Heart left ventricle (tissue), 16 donors: ENCODE data around the gene NHSL2. TPM values are rescaled to one million over a fixed set of nuclear protein-coding genes. Genes with fewer than 3 reads are reported as not detected.
A peak's percentile ranks its signal among the peaks of the same experiment; 100 is the strongest.

ENCODE experiments used
- ATAC-seq, 4 donors: fragments of 200-7000 bp; cut with Tn5 transposase; one replicate each; pipeline ENCODE4 v1.9.1; 2020 to 2022; ENCODE audit warnings: moderate library complexity in 4 of 4, mild to moderate bottlenecking in 3 of 4, moderate number of reproducible peaks in 1 of 4
- DNase-seq, 5 donors: peaks; one replicate each; pipeline ENCODE4 v3.0.0-alpha.2; 2020
- H3K27ac ChIP-seq, 12 donors: fragments of 200-600 bp; sonication (generic) in 4 of 12; one replicate each; pipeline versions ENCODE4 v1.5.0 to v1.8.0; 2016 to 2022; ENCODE audit warnings: mild to moderate bottlenecking in 2 of 12
- H3K27me3 ChIP-seq, 9 donors: fragments of 200-600 bp; sonication (generic) in 2 of 9; one replicate each; pipeline versions ENCODE4 v1.5.1 to v1.8.0; 2016 to 2022; ENCODE audit warnings: mild to moderate bottlenecking in 3 of 9
- H3K36me3 ChIP-seq, 9 donors: fragments of 200-600 bp; sonication (generic) in 2 of 9; one replicate each; pipeline versions ENCODE4 v1.5.0 to v1.8.0; 2018 to 2022; ENCODE audit warnings: mild to moderate bottlenecking in 2 of 9
- H3K4me1 ChIP-seq, 12 donors: fragments of 200-600 bp; sonication (generic) in 4 of 12; one replicate each; pipeline versions ENCODE4 v1.5.0 to v1.8.0; 2016 to 2022; ENCODE audit warnings: mild to moderate bottlenecking in 3 of 12
- H3K4me3 ChIP-seq, 12 donors: fragments of 200-600 bp; sonication (generic) in 4 of 12; one replicate each; pipeline versions ENCODE4 v1.5.0 to v1.8.0; 2017 to 2022; ENCODE audit warnings: mild to moderate bottlenecking in 9 of 12, moderate library complexity in 4 of 12
- H3K9me3 ChIP-seq, 12 donors: fragments of 200-600 bp; sonication (generic) in 4 of 12; one replicate each; pipeline versions ENCODE4 v1.5.0 to v1.8.0; 2016 to 2022; ENCODE audit warnings: mild to moderate bottlenecking in 1 of 12
- CTCF ChIP-seq, 12 donors: fragments of 200-600 bp; sonication (generic) in 4 of 12; IDR thresholded peaks; one replicate each; pipeline versions ENCODE4 v1.5.0 to v1.8.0; 2018 to 2022; ENCODE audit warnings: antibody characterized with exemption in 12 of 12, mild to moderate bottlenecking in 5 of 12
- POLR2A ChIP-seq, 2 donors: fragments of 450-650 bp; IDR thresholded peaks; one replicate each; pipeline ENCODE4 v1.6.1; 2017; ENCODE audit warnings: antibody characterized with exemption in 2 of 2, mild to moderate bottlenecking in 2 of 2, moderate library complexity in 2 of 2
- WGBS, 4 donors: extraction: QIAGEN DNeasy Blood & Tissue Kit in 2 of 4; methylation state at CpG; one replicate each; pipeline versions ENCODE4 v1.1.5 to v1.1.7; 2013 to 2018; 5-methylcytosine and 5-hydroxymethylcytosine counted together
- intact Hi-C, 10 donors: fragments of 100-400 bp; cut with DNase I; formaldehyde crosslinking; loops; one replicate each; pipeline versions ENCODE4 v1.11.1 to v1.14.2; 2022
- polyA plus RNA-seq, 2 donors: library from polyadenylated mRNA; stranded (reverse); fragments of 200-250 nt; gene quantifications; one replicate each; pipeline ENCODE4 v1.2.3, GENCODE V29; 2013
- total RNA-seq, 9 donors: library from RNA; depleted of rRNA in 2 of 9; stranded (reverse); fragments of >200 nt in 2 of 9; fragmentation: NEBNext Ultra II Directional in 3 of 9; extraction: Animal tissue kit (Norgen Biotek cat#: 25700) in 3 of 9; gene quantifications; one replicate each; pipeline versions ENCODE4 v1.1.0 to v1.2.4, GENCODE V29; 2016 to 2023
- donor health status: ischemic (EF 13 %, LVEDD 7.1; RV severe dilation, severe dysfunction).
- donor health status: healthy with polysubstance abuse.
- donor health status: DM: no; HTN: yes; CAD: no.
- donor health status: DM: no; HTN: no; CAD: no.
- donor health status: ischemic (EF 25% LVEDD 6.9; RV normal size, moderate dysfunction).
- donor health status: ischemic (EF 25% LVEDD 5.7; RV mildly dilated, moderate dysfunction).
- donor health status: healthy.
- donor health status: DM: yes; HTN: yes; CAD: no.
- donor health status: ischemic (EF 35%, LVEDD 5.7; RV mildly dilated, moderate dysfunction).
- donor health status: nonischemic (EF 11% LVEDD 7.7; RV severe dilation, severe dysfunction).
- donor health status: DM: yes; HTN: yes; CAD: no.
- donor health status: PGD.
- donor health status: ischemic (EF 29% LVEDD 5.4; RV normal size, mild dysfunction).
- donor health status: nonischemic (EF 23%, LVEDD 6.1; RV moderate dilation, normal function).

The NHSL2 gene
- total and polyA plus RNA-seq, 11 donors: 1.8 to 14.0 (median 5.8) TPM

GRCh38 chrX:72048510-72049455 is 138.1 kb downstream of the NHSL2 start:
- Histone ChIP-seq H3K4me1 (peaks cover 0 to 21% (median 5%) of the 10 kb centered on the region in 12 donors), H3K27me3 (peaks cover 0 to 18% (median 0%) of the 10 kb centered on the region in 9 donors), H3K4me3 (no peak overlapping the region), H3K36me3 (no peaks in the 10 kb centered on the region), H3K9me3 (no peaks in the 10 kb centered on the region), H3K27ac (peak overlapping the region in 1 of 12 donors; percentile 11)
- ATAC-seq (no peak), DNase-seq (no peak)
- intact Hi-C loops: no loop called here
- TF ChIP-seq CTCF (IDR thresholded peaks at IDR 0.05): no peak
- TF ChIP-seq POLR2A (IDR thresholded peaks at IDR 0.05): no peak
- 54 to 88% (median 78%) methylated on average over 8 of the region's 8 CpGs for WGBS, 4 donors

- Histone ChIP-seq H3K4me3 (no peak overlapping the region), H3K27me3 (peaks cover 0 to 27% (median 0%) of the 10 kb centered on the region in 9 donors), H3K4me1 (peaks cover 0 to 21% (median 5%) of the 10 kb centered on the region in 12 donors), H3K9me3 (no peaks in the 10 kb centered on the region), H3K27ac (no peak overlapping the region), H3K36me3 (no peaks in the 10 kb centered on the region)
- TF ChIP-seq CTCF (IDR thresholded peaks at IDR 0.05) (no peak), POLR2A (IDR thresholded peaks at IDR 0.05) (no peak)
- no peak for DNase-seq
- ATAC-seq: no peak
- WGBS, 4 donors: 50 to 64% (median 56%) methylated on average over 5 of the region's 5 CpGs
- intact Hi-C loops: no loop called here
Observed at GRCh38 chrX:72050011-72050410, 139.4 kb downstream of the NHSL2 start.

- 83 to 97% (median 92%) methylated on average over 2 of the region's 2 CpGs for WGBS, 4 donors
- H3K27me3 ChIP-seq: peaks cover 0 to 26% (median 0%) of the 10 kb centered on the region in 9 donors
- TF ChIP-seq CTCF (IDR thresholded peaks at IDR 0.05) (no peak), POLR2A (IDR thresholded peaks at IDR 0.05) (no peak)
- H3K9me3 ChIP-seq: no peaks in the 10 kb centered on the region
- no peak overlapping the region for H3K27ac ChIP-seq
- no peak overlapping the region for H3K4me3 ChIP-seq
- peaks cover 0 to 5% (median 0%) of the 10 kb centered on the region in 12 donors for H3K4me1 ChIP-seq
- DNase-seq (no peak), ATAC-seq (no peak)
- H3K36me3 ChIP-seq: no peaks in the 10 kb centered on the region
- intact Hi-C loops: no loop called here
Observed at GRCh38 chrX:72051589-72051988, 140.9 kb downstream of the NHSL2 start.

- intact Hi-C loops: no loop called here
- Histone ChIP-seq H3K9me3 (no peaks in the 10 kb centered on the region), H3K27ac (no peak overlapping the region), H3K27me3 (peaks cover 0 to 31% (median 0%) of the 10 kb centered on the region in 9 donors), H3K4me3 (no peak overlapping the region), H3K4me1 (peaks cover 0 to 9% (median 0%) of the 10 kb centered on the region in 12 donors), H3K36me3 (no peaks in the 10 kb centered on the region)
- DNase-seq: no peak
- WGBS, 4 donors: 55 to 84% (median 73%) methylated on average over 5 of the region's 5 CpGs
- TF ChIP-seq POLR2A (IDR thresholded peaks at IDR 0.05) (no peak), CTCF (IDR thresholded peaks at IDR 0.05) (no peak)
- no peak for ATAC-seq
Observed at GRCh38 chrX:72052415-72053090, 141.9 kb downstream of the NHSL2 start.
